KMS-11 (cell line): ENCODE data around the gene CBL.

Source experiments
- H2AFZ ChIP-seq: fragments of 200-600 bp; sonication (generic); 2 replicates; pipeline ENCODE4 v1.6.1; 2016; ENCODE audit warnings: antibody characterized with exemption, mixed run types, low read depth
- H3K27ac ChIP-seq: fragments of 200-600 bp; sonication (generic); 2 replicates; pipeline ENCODE4 v1.6.1; 2016; ENCODE audit warnings: mild to moderate bottlenecking, mixed run types
- H3K27me3 ChIP-seq: fragments of 200-600 bp; sonication (generic); 2 replicates; pipeline ENCODE4 v1.6.1; 2017; ENCODE audit warnings: mild to moderate bottlenecking, low read depth, mixed run types, moderate library complexity; ENCODE audit not compliant: insufficient read depth
- H3K36me3 ChIP-seq: fragments of 200-600 bp; sonication (generic); 2 replicates; pipeline ENCODE4 v1.6.1; 2017; ENCODE audit warnings: mild to moderate bottlenecking, mixed run types; ENCODE audit not compliant: insufficient read depth
- H3K4me1 ChIP-seq: fragments of 200-600 bp; sonication (generic); 2 replicates; pipeline ENCODE4 v1.6.1; 2016; ENCODE audit warnings: mild to moderate bottlenecking, low read depth, mixed run types; ENCODE audit not compliant: poor library complexity, severe bottlenecking
- H3K4me2 ChIP-seq: fragments of 200-600 bp; sonication (generic); 2 replicates; pipeline ENCODE4 v1.7.0; 2016; ENCODE audit warnings: mild to moderate bottlenecking, mixed run types
- H3K4me3 ChIP-seq: fragments of 200-600 bp; sonication (generic); IDR thresholded peaks from 2 replicates; pipeline ENCODE4 v1.6.1; 2017; ENCODE audit warnings: low read depth, low read length, mixed read lengths; ENCODE audit not compliant: insufficient read depth
- H3K79me2 ChIP-seq: fragments of 200-600 bp; sonication (generic); 2 replicates; pipeline ENCODE4 v1.6.1; 2016; ENCODE audit warnings: low read depth, mixed run types; ENCODE audit not compliant: insufficient read depth
- H3K9ac ChIP-seq: fragments of 200-600 bp; sonication (generic); 2 replicates; pipeline ENCODE4 v1.6.1; 2016; ENCODE audit warnings: mild to moderate bottlenecking, mixed run types
- H4K20me1 ChIP-seq: fragments of 200-600 bp; sonication (generic); 2 replicates; pipeline ENCODE4 v1.6.1; 2016; ENCODE audit warnings: mild to moderate bottlenecking, mixed run types; ENCODE audit not compliant: insufficient read depth
- CTCF ChIP-seq: fragments of 200-600 bp; sonication (generic); conservative IDR thresholded peaks from 2 replicates; pipeline ENCODE4 v1.6.1; 2017; ENCODE audit warnings: low read depth, mild to moderate bottlenecking, antibody characterized with exemption, low read length, moderate library complexity, mixed read lengths

Gene CBL

GRCh38 chr11:119346605-119347004 lies 140.5 kb downstream of the CBL start, which contains the start of gene MFRP:
MFRP (minus strand) TSS chr11:119346705; CDS start chr11:119346513, 192 bp downstream.
- Histone ChIP-seq H3K36me3 (no peaks in the 10 kb centered on the region), H3K9ac (no peak within 1 kb of the TSS), H3K4me1 (no peaks in the 10 kb centered on the region), H2AFZ (no peak within 1 kb of the TSS), H4K20me1 (no peaks in the 10 kb centered on the region), H3K4me3 (no peak within 1 kb of the TSS), H3K27ac (no peak within 1 kb of the TSS), H3K79me2 (no peaks in the 10 kb centered on the region), H3K27me3 (peaks cover 14% of the 10 kb centered on the region; the same call in 1 of the 2 replicates), H3K4me2 (no peak within 1 kb of the TSS)
- TF ChIP-seq CTCF, result no peak

- no peaks in the 10 kb centered on the region for H3K4me1 ChIP-seq
- H3K27ac ChIP-seq, result no peak overlapping the region
- H3K79me2 ChIP-seq, result no peaks in the 10 kb centered on the region
- no peak for TF ChIP-seq CTCF
- no peak overlapping the region for H3K4me2 ChIP-seq
- no peak overlapping the region for H3K9ac ChIP-seq
- H4K20me1 ChIP-seq, result no peaks in the 10 kb centered on the region
- no peaks in the 10 kb centered on the region for H3K36me3 ChIP-seq
- no peak overlapping the region for H2AFZ ChIP-seq
- peaks cover 14% of the 10 kb centered on the region; the same call in 1 of the 2 replicates for H3K27me3 ChIP-seq
- H3K4me3 ChIP-seq, result no peak overlapping the region
Observed at GRCh38 chr11:119347242-119347641, 141.1 kb downstream of the CBL start.

- no peak overlapping the region for H3K27ac ChIP-seq
- H3K9ac ChIP-seq, result no peak overlapping the region
- no peak overlapping the region for H3K4me3 ChIP-seq
- no peak overlapping the region for H2AFZ ChIP-seq
- no peaks in the 10 kb centered on the region for H3K4me1 ChIP-seq
- H4K20me1 ChIP-seq, result no peaks in the 10 kb centered on the region
- no peaks in the 10 kb centered on the region for H3K79me2 ChIP-seq
- no peaks in the 10 kb centered on the region for H3K36me3 ChIP-seq
- no peak for TF ChIP-seq CTCF
- H3K27me3 ChIP-seq, result peaks cover 14% of the 10 kb centered on the region; the same call in 1 of the 2 replicates
- no peak overlapping the region for H3K4me2 ChIP-seq
Observed at GRCh38 chr11:119347940-119348605, 141.9 kb downstream of the CBL start.

- H3K4me2 ChIP-seq, result no peak overlapping the region
- no peak overlapping the region for H3K9ac ChIP-seq
- H3K4me3 ChIP-seq, result no peak overlapping the region
- no peak overlapping the region for H2AFZ ChIP-seq
- H3K27me3 ChIP-seq, result peaks cover 14% of the 10 kb centered on the region; the same call in 1 of the 2 replicates
- no peaks in the 10 kb centered on the region for H3K36me3 ChIP-seq
- no peak overlapping the region for H3K27ac ChIP-seq
- H3K79me2 ChIP-seq, result no peaks in the 10 kb centered on the region
- H4K20me1 ChIP-seq, result no peaks in the 10 kb centered on the region
- no peak for TF ChIP-seq CTCF
- H3K4me1 ChIP-seq, result no peaks in the 10 kb centered on the region
Observed at GRCh38 chr11:119350302-119350701, 144.2 kb downstream of the CBL start.
